Stomach (tissue), 9 donors: ENCODE data around the gene FBXO3. TPM values are rescaled to one million over a fixed set of nuclear protein-coding genes. Genes with fewer than 3 reads are reported as not detected.

Experiments
- DNase-seq, 2 donors: peaks; one replicate each; pipeline versions ENCODE4 v3.0.0 to v3.0.0-alpha.2; 2013 to 2019
- H3K27ac ChIP-seq, 5 donors: fragments of 200-600 bp in 4 of 5; sonication (generic) in 4 of 5; one replicate each; pipeline ENCODE4 v1.5.1; 2013 to 2019; ENCODE audit warnings: mild to moderate bottlenecking in 1 of 5, moderate library complexity in 1 of 5
- H3K27me3 ChIP-seq, 3 donors: fragments of 200-600 bp; sonication (generic); one replicate each; pipeline ENCODE4 v1.5.1; 2017 to 2019; ENCODE audit warnings: mixed run types in 1 of 3
- H3K36me3 ChIP-seq, 4 donors: fragments of 200-600 bp; sonication (generic); 1 replicate in 3 of 4; 2 replicates in 1 of 4; pipeline ENCODE4 v1.5.1; 2016 to 2019
- H3K4me1 ChIP-seq, 4 donors: fragments of 200-600 bp; sonication (generic); one replicate each; pipeline ENCODE4 v1.5.1; 2016 to 2019
- H3K4me3 ChIP-seq, 4 donors: fragments of 200-600 bp; sonication (generic) in 3 of 4; one replicate each; pipeline ENCODE4 v1.5.1; 2016 to 2019; ENCODE audit warnings: mild to moderate bottlenecking in 1 of 4
- H3K9me3 ChIP-seq, 4 donors: fragments of 200-600 bp; sonication (generic); one replicate each; pipeline ENCODE4 v1.5.1; 2016 to 2019
- EP300 ChIP-seq: sonication (generic); formaldehyde crosslinking; IDR thresholded peaks from one replicate; pipeline ENCODE4 v1.6.1; 2017; ENCODE audit warnings: antibody characterized with exemption
- POLR2A ChIP-seq, 4 donors: fragments of 450-650 bp; IDR thresholded peaks; one replicate each; pipeline ENCODE4 v1.6.1; 2016; ENCODE audit warnings: antibody characterized with exemption in 4 of 4, control low read depth in 2 of 4, mild to moderate bottlenecking in 1 of 4, moderate library complexity in 1 of 4
- POLR2AphosphoS5 ChIP-seq, 3 donors: sonication (generic); formaldehyde crosslinking; IDR thresholded peaks; one replicate each; pipeline ENCODE4 v1.6.1; 2016; ENCODE audit warnings: antibody characterized with exemption in 3 of 3
- WGBS, 5 donors: extraction: QIAGEN DNeasy Blood & Tissue Kit in 3 of 5; methylation state at CpG; one replicate each; pipeline versions ENCODE4 v1.1.5 to v1.1.7; 2013 to 2018; 5-methylcytosine and 5-hydroxymethylcytosine counted together
- intact Hi-C: fragments of 100-400 bp; cut with DNase I; formaldehyde crosslinking; loops from one replicate; pipeline ENCODE4 v1.15.1; 2023; ENCODE audit warnings: low total_unique reads
- polyA plus RNA-seq, 3 donors: library from polyadenylated mRNA; stranded (reverse); fragments of 200-250 nt; gene quantifications; one replicate each; pipeline ENCODE4 v1.2.3, GENCODE V29; 2013
- total RNA-seq, 5 donors: library from RNA; depleted of rRNA; stranded (reverse); fragments of >200 nt; gene quantifications; one replicate each; pipeline versions ENCODE4 v1.1.0 to v1.2.3, GENCODE V29; 2014 to 2016
- TF ChIP-seq, protein P1 (sequence below), 7 experiments: fragments of 450-650 bp in 4 of 7; fragments of 200-600 bp in 3 of 7; sonication (generic) in 3 of 7; IDR thresholded peaks; one replicate each; pipeline ENCODE4 v1.5.1; 2016 to 2019; ENCODE audit warnings: antibody characterized with exemption in 7 of 7, control low read depth in 2 of 7, mild to moderate bottlenecking in 1 of 7
- donor health status: healthy with polysubstance abuse.
- donor health status: Bipolar disorder and iron deficiency.
- donor health status: healthy.

The FBXO3 gene
- total and polyA plus RNA-seq, 8 donors, result 4.9 to 63.0 (median 25.3) TPM

GRCh38 chr11:33778675-33779074 is 4.4 kb upstream of the FBXO3 start:
- H3K27me3 ChIP-seq, result peaks cover 0 to 16% (median 0%) of the 10 kb centered on the region in 3 donors
- TF ChIP-seq, protein P1, sequence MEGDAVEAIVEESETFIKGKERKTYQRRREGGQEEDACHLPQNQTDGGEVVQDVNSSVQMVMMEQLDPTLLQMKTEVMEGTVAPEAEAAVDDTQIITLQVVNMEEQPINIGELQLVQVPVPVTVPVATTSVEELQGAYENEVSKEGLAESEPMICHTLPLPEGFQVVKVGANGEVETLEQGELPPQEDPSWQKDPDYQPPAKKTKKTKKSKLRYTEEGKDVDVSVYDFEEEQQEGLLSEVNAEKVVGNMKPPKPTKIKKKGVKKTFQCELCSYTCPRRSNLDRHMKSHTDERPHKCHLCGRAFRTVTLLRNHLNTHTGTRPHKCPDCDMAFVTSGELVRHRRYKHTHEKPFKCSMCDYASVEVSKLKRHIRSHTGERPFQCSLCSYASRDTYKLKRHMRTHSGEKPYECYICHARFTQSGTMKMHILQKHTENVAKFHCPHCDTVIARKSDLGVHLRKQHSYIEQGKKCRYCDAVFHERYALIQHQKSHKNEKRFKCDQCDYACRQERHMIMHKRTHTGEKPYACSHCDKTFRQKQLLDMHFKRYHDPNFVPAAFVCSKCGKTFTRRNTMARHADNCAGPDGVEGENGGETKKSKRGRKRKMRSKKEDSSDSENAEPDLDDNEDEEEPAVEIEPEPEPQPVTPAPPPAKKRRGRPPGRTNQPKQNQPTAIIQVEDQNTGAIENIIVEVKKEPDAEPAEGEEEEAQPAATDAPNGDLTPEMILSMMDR (IDR thresholded peaks at IDR 0.05), result no peak
- 34 to 59% (median 47%) methylated on average over 5 of the region's 5 CpGs for WGBS, 5 donors
- H3K4me1 ChIP-seq, result peaks cover 6 to 27% (median 16%) of the 10 kb centered on the region in 4 donors
- H3K9me3 ChIP-seq, result no peaks in the 10 kb centered on the region
- no peak overlapping the region for H3K27ac ChIP-seq
- peak in 1 of 2 donors; percentile 77 for DNase-seq
- H3K36me3 ChIP-seq, result no peaks in the 10 kb centered on the region
- intact Hi-C loops, result loop anchor here (10.0 kb wide), 1 partner anchor 656 kb away; the partner anchor contains the start of gene CAT
- H3K4me3 ChIP-seq, result no peak overlapping the region

- WGBS, 5 donors, result 71 to 88% (median 79%) methylated on average over 7 to 9 of the region's 9 CpGs
- Histone ChIP-seq H3K27me3 (peaks cover 0 to 16% (median 0%) of the 10 kb centered on the region in 3 donors), H3K4me1 (peaks cover 12 to 33% (median 23%) of the 10 kb centered on the region in 4 donors), H3K27ac (no peak overlapping the region), H3K9me3 (no peaks in the 10 kb centered on the region), H3K36me3 (no peaks in the 10 kb centered on the region), H3K4me3 (no peak overlapping the region)
- DNase-seq, result no peak
- intact Hi-C loops, result loop anchor here (10.0 kb wide), 1 partner anchor 657 kb away; the partner anchor contains the start of gene CAT
- TF ChIP-seq EP300 (no peak), POLR2AphosphoS5 (IDR thresholded peaks at IDR 0.05) (no peak), POLR2A (IDR thresholded peaks at IDR 0.05) (no peak)
- TF ChIP-seq, protein P1 (IDR thresholded peaks at IDR 0.05), result no peak
Observed at GRCh38 chr11:33777906-33778305, 3.6 kb upstream of the FBXO3 start.

- Histone ChIP-seq H3K27me3 (peaks cover 0 to 16% (median 0%) of the 10 kb centered on the region in 3 donors), H3K4me3 (no peak overlapping the region), H3K9me3 (no peaks in the 10 kb centered on the region), H3K4me1 (peaks cover 18 to 53% (median 35%) of the 10 kb centered on the region in 4 donors), H3K27ac (no peak overlapping the region), H3K36me3 (no peaks in the 10 kb centered on the region)
- no peak for DNase-seq
- 43 to 67% (median 48%) methylated on average over 1 of the region's 1 CpG for WGBS, 5 donors
- intact Hi-C loops, result loop anchor here (10.0 kb wide), 1 partner anchor 659 kb away; the partner anchor contains the start of gene CAT
- TF ChIP-seq EP300 (no peak), POLR2AphosphoS5 (IDR thresholded peaks at IDR 0.05) (no peak), POLR2A (IDR thresholded peaks at IDR 0.05) (no peak)
- TF ChIP-seq, protein P1 (IDR thresholded peaks at IDR 0.05), result no peak
Observed at GRCh38 chr11:33775832-33776470, 1.6 kb upstream of the FBXO3 start.

DNA sequence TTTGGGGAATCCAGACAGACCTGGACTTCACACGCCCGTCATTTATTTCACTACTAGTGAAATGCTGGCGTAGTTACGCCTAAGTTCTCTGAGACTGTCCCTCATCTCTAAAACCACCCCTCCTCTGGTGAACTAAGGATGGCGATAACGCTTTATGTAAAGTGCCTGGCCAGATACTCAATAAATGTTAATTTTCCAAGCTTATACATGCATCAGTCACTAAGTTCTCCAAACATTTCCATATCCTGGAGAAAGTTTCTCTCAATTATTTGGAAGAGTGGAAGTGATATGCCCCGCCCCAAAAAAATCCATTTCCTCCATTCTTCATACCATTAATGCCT is 1.1 kb upstream of the FBXO3 start:
- DNase-seq, result no peak
- 69 to 81% (median 72%) methylated on average over 7 of the region's 7 CpGs for WGBS, 5 donors
- intact Hi-C loops, result loop anchor here (10.0 kb wide), 1 partner anchor 659 kb away; the partner anchor contains the start of gene CAT
- peaks cover 0 to 2% (median 1%) of the 10 kb centered on the region in 4 donors for H3K36me3 ChIP-seq
- H3K27me3 ChIP-seq, result peaks cover 0 to 16% (median 0%) of the 10 kb centered on the region in 3 donors
- no peak overlapping the region for H3K27ac ChIP-seq
- peaks cover 18 to 58% (median 38%) of the 10 kb centered on the region in 4 donors for H3K4me1 ChIP-seq
- H3K4me3 ChIP-seq, result peak overlapping the region in 1 of 4 donors; percentile 99
- no peaks in the 10 kb centered on the region for H3K9me3 ChIP-seq
- TF ChIP-seq POLR2AphosphoS5 (IDR thresholded peaks at IDR 0.05) (no peak), POLR2A (IDR thresholded peaks at IDR 0.05) (no peak), EP300 (no peak)
- TF ChIP-seq, protein P1 (IDR thresholded peaks at IDR 0.05), result no peak
